GM18507 (cell line): ENCODE data around the gene CDH4.

Experiments used
- DNase-seq: peaks from one replicate; pipeline ENCODE4 v3.0.0; 2011; ENCODE audit warnings: low read depth; ENCODE audit not compliant: insufficient read length; ENCODE audit errors: extremely low spot score
- FAIRE-seq: peaks from 2 replicates; lab custom pipeline; 2011; peaks lifted over from hg19 to GRCh38; lab: Jason Lieb, UNC

The CDH4 gene

DNA sequence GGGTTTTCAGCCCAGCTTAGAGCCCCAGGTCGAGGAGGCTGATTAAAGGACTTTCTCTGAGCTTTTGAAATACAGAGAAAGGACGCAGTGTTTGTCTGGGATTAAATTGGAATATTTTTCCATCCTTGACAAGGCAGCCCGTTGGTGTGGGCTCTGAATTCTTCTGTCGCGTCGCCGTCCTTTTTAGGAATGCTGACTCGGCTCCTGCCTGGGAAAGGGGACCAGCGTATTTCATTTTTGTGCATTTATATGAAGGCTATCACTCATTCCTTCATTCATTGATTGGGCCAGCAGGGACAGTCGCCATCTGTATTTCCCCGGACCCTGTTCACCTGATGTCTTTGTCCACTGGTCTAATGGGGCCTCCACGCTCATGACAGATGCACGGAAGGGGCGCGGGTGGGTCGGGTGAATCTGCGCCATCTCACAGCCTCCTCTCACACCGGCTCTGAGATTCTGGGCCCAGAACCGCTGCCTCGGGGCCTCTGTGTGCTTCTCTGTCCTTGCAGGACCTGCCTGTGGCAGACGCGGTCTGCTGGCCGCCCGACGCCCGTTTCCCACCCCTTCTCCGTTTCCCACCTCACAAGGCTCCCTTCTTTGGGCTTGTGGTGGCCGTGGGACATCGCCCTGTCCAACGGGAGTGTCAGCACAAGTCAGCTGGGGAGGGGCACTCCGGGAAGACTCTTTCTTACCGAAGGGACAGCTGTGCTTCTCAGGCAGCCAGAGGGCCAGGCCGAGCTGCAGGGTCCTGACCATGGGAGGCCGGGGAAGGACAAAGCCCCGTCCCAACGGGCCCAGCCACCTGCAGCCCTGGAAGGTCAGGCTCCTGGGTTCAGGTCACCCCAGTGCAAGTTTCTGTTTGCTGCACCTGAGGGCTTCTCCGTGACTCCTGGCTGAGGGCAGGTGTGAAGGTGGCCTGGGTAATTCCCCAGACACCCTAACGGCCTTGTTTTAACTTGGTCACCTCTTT lies 656.3 kb downstream of the CDH4 start:
- no peak for DNase-seq
- FAIRE-seq, result no peak

DNA sequence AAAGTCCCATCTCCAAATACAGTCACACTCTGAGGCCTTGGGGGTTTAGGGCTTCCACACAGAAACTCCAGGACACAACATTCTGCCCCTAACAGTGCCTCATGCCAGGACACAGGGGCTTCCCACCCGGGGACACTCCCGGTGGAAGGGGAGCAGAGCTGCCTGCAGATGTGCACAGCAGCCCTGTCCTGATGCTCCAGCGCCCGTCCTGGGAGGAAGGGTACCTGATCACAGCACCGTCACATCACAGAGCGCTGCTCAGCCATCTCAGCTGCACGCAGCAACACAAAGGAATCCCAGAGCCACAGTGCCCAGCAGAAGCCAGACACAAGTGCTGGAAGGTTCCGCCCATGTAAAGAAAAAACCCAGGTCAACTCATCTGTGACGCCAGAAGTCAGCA lies 657.0 kb downstream of the CDH4 start:
- FAIRE-seq (no peak), DNase-seq (no peak)

DNA sequence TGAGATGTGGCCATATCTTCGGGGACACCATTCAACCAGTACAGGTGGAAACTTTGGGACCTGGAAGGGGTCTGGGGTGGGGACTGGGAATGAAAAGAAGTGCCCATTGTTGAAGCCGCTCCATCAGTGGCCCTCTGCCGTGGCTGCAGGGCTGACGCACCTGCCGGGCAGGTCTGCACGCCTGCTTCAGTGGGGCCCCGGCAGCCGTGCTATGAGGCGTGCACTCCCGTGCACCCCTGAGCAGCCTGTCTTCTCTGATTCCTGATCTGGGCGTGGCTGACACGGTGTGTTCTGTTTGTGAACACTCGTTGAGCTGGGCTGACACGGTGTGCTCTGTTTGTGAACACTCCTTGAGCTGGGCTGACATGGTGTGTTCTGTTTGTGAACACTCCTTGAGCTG lies 657.8 kb downstream of the CDH4 start:
- FAIRE-seq (no peak), DNase-seq (no peak)

DNA sequence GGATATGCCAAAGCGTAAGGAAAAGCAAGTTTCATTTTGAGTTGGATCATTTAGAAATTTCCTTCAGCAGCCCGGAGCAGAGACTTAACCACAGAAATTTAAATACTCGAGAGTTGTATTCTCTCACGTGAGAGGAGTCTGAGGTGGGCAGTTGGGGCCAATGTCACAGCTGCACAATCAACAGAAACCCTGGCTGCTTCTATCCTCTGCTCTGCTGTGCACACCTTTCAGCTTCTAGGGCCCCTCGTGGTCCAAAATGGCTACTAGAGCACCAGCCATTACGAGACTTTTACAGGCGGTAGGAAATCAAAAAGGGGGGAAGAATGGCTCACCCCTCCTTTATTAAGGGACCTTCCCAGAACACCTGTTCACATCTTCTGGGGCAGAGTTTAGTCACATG lies 659.8 kb downstream of the CDH4 start:
- DNase-seq, result no peak
- no peak for FAIRE-seq

DNA sequence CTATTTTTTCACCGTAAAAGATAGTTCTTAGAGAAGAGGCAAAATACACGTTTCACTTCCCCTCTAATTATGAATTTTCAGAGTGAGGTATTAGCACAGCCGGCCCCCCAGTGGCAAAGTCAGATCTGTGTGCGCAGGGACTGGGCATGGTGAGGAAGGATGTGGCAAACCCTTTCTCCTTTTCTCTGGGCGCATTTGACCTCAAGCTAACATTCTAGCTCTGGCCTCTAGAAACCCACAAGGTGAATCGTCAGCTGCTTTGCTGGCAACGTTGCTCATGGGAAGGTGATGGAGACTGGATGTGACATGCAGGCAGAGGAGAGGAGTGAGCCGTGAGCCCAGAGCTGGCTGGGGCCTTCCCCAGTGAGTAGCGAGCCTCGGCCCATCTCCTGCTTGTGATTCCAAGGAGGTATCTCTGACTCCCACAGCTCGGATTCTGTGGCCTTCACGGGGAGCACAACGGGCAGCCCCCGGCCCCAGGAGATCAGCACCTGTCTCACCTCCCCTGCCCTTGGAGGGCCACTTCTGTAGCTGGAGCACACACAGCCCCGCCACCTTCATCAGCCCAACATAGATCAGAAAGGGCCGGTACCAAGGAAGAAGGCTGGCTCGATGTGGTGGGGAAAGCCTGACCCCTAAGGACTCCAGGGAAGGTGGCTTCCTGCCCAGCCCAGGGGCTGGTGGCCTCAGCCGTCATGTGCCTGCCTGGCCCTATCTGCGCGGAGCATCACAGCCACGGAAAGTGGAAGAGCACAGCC lies 660.8 kb downstream of the CDH4 start:
- DNase-seq (no peak), FAIRE-seq (peak; percentile 15)

DNA sequence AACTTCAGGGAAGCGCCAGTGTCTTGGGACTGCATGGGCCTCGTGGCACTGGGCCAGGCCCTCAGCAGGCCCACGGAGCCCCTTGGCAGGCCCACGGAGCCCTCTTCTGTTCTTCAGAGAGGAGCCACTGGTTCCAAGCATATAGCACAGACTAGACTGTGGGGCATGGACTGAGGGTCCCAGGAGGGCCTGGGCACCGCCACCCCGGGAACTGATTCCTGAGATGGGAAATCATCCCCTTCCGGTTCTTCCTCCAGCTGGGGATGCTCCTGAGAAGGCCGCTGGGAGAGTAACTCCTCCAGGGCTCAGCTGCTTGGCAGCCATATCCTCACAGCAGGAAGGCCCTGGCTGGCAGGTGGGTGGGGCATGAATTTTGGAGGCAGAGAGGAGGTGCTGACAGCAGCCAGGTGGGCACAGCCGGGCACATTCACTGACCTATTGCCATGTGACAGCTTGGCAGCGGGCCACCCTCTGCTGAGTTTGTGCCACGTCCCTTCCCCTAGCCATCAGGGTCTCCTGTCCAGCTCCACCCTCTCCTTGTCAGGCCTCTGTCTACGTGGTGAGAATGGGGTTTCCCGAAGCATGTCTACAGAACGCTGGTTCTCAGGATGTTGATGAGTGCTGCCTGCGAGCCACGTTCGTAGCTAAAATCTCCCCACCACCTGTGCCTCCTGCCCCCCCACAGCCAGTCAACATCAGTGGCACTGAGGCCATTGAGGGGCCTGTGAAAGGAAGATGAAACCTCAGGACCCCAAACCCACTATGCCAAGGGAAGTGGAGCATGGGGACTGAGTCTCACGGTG lies 661.6 kb downstream of the CDH4 start:
- FAIRE-seq (no peak), DNase-seq (no peak)

DNA sequence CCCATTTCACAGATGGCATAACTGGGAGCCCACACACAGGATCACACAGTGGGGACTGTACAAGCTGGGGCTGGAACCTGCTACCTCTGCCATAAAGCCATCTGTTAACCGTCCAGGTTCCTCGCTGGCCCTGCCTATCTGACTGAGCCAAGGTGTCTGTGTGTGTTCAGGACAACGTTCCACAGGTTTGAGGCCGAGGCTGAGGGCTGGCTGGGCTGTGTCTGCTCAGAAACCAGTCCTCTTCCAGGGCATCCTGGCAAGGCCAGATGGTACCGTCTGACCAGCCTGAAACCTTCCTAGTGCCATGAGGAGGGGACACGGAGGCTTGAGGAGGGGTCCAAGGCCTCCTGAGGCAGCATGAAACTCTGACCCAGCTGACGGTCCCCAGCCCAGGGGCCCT lies 663.0 kb downstream of the CDH4 start:
- DNase-seq (no peak), FAIRE-seq (no peak)

DNA sequence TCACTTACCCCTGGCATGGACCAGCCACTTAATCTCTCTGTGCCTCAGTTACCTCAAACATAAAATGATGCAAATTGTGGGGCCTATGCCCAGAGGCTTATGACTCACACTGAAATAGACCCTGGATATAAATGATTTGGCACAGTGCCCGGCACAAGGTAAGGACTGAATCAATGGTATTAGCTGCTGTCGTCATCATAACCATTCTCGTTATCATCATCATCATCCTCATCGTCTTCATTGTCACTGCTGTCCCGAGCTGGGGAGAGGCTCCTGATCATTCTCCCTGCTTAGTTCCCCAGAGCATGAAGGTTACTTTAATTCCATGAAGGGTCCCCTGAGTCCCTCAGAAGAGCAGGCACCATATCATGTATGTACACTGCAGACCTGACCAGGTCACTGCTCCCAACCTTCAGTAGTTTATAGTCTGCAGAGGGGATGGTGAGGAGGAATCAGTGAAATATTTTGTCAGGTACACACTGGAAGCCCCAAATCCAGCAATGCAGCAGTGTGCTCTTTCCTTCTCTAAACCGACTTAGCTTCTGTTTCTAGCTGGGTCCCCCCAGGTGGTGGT lies 664.3 kb downstream of the CDH4 start:
- FAIRE-seq (no peak), DNase-seq (no peak)

DNA sequence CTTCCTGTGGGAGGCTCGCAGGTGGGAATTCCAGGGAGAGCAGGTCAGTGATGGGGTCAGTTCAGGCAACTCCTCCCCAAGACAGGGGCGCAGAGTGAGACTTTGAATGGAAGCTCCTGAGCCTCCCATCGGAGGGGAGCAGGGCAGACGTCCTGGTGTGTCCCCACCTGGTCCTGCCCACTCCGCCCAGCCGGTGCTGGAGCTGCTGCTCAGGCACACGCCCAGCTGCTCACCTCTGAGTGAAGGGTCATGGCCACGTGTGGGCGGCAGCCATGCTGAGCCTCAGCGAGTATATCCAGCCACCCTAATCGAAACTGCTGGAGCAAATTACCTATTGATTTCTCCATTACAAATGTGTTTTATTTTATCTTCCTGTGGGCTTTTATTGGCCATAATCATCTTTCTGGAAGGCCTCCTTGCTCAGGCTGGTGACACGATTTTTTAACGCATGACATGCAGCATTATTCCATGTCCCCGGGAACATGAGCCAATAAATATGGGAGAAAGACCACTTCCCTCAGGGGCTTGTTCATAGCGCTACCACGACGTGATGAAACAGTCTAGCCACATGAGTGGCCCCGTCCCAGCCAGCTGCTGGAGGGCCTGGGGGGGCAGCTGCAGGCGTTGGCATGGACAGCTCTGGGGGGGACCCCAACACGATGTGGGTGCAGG lies 665.5 kb downstream of the CDH4 start:
- no peak for DNase-seq
- no peak for FAIRE-seq

DNA sequence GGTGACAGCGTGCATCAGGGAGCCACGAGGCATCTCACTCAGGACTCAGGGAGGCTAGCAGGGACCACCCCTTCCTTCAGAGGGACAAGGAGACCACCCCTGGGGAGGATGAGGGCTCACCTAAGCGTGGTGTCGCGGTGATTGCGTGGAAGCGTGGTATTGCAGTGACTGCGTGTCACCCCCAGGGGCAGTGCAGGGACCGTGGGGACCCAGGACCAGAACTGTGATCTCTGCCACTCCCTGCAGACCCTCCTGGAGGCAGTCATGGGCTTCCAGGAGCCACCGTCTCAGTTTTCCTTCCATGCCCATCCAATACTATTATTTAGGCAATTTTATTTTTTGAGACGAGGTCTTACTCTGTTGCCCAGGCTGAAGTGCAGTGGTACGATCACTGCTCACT lies 666.5 kb downstream of the CDH4 start:
- no peak for FAIRE-seq

DNA sequence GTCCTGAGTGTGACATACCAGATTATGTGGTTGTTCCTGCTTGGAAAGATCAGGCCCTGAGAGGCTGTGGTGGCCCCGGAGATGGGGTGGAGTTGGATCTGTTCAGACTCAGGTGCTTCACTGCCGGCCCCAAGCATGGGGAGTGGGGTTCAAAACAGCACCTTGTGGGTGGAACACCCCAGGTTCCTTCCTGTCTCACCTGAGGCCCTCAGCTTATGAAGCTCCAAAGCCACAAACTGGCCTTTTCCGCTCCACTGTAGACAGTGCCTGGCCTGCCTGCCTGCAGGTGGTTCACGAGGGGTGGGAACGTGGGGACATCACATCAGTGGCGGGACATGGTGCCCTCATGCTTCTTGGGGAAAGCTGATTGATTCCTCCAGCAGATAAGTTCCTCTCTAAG lies 667.2 kb downstream of the CDH4 start:
- DNase-seq (no peak), FAIRE-seq (no peak)

More for the DNA sequence above, 666.5 kb downstream of the CDH4 start:
- DNase-seq, result no peak

DNA sequence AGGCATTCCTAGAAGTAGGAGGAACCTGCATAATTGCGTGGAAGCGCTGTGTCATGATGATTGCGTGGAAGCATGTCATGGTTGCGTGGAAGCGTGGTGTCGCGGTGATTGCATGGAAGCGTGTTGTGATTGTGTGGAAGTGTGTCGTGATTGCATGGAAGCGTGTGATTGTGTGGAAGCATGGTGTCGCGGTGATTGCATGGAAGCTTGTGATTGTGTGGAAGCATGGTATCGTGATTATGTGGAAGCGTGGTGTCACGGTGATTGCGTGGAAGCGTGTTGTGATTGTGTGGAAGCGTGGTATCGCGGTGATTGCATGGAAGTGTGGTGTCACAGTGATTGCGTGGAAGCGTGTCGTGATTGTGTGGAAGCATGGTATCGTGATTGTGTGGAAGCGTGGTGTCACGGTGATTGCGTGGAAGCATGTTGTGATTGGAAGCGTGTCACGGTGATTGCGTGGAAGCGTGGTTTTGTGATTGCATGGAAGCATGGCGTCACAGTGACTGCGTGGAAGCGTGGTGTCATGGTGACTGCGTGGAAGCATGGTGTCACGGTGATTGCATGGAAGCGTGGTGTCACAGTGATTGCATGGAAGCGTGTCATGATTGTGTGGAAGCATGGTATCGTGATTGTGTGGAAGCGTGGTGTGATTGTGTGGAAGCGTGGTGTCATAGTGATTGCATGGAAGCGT lies 667.8 kb downstream of the CDH4 start:
- no peak for DNase-seq
- FAIRE-seq, result no peak

DNA sequence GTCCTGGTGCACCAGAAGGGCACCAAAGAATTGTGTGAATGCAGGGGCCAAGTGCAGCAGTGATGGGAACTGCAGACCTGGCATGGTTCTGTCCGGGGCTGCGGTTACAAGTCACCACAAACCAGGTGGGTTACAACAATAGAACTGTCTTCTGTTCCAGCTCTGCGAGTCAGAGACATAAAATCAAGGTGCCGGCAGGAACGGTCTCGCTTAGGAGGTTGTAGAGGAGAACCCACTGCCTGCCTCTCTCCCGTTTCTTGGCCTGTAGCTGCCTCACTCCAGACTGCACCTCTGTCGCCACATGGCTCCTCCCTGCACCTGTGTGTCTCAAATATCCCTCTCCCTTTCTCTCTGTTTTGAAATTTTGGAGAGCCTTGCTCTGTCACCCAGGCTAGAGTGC lies 670.4 kb downstream of the CDH4 start:
- FAIRE-seq, result no peak
- DNase-seq, result no peak

DNA sequence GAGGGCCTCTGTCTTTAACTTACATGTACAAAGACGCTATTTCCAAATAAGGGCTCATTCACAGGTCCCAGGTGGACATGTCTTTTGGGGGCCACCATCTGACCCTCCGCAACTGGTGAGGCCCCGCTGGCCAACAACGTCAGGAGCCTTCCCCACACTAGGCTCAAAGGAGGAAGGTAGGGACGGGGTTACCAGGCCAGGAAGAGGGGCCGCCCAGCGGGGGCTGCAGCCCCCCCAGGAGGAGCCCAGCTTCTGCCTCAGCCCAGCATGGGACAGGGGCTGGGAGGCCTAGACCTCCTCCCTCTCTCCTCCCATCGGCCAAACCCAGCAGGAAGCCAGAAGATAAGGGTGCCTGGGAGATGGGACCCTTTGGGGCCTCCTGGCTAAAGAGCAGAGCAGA lies 670.9 kb downstream of the CDH4 start:
- FAIRE-seq (no peak), DNase-seq (no peak)

DNA sequence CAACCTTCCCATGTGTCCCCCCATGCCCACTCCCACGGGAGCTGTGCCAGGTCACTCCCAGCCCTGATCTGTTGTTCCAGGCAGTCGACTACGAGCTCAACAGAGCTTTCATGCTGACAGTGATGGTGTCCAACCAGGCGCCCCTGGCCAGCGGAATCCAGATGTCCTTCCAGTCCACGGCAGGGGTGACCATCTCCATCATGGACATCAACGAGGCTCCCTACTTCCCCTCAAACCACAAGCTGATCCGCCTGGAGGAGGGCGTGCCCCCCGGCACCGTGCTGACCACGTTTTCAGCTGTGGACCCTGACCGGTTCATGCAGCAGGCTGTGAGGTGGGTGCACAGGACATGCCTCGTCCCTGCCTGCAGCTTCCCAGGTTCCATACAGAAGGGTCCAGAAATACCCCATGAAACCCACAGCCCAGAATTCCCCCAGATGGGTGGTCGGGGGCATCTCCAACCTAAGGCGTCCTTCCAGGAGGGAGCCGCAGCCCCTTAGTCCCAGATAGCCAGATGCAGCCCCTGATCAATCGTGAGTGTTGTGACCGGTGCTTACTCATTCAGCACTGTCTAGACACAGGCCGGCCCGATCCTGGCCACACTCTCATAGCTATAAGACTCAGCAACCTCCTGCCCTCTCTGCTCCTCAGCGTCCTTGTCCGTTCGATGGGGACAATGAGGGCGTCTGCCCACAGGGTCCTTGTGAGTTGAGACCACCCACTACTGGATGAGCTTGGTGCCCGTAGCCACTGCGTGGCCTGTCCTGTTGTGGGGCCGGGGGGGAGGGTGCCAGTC lies 671.5 kb downstream of the CDH4 start:
- no peak for FAIRE-seq
- DNase-seq, result no peak

DNA sequence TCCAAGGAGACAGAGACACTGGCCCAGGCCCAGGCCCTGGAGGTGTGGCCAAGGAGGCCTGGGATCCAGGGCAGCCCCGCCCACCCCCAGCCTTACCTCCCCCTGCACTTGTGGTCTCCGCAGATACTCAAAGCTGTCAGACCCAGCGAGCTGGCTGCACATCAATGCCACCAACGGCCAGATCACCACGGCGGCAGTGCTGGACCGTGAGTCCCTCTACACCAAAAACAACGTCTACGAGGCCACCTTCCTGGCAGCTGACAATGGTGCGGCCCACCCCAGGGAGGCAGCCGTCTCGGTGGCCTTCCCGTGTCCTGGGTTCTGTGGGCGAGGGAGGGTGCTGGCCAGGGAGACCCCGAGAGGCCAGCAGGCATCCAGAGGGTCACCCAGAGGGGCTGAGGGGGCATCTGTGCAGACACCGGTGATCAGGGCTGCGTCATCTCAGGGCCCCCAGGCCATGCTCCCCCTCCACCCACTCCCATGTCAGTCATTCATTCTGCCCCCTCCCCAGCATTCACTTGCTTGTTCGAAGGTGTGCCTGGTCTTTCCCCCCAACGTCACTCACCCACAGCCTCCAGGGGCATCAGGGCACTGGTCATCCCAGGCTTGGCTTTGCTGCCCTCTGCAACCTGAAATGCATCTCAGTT lies 672.3 kb downstream of the CDH4 start:
- DNase-seq, result no peak
- FAIRE-seq, result no peak

DNA sequence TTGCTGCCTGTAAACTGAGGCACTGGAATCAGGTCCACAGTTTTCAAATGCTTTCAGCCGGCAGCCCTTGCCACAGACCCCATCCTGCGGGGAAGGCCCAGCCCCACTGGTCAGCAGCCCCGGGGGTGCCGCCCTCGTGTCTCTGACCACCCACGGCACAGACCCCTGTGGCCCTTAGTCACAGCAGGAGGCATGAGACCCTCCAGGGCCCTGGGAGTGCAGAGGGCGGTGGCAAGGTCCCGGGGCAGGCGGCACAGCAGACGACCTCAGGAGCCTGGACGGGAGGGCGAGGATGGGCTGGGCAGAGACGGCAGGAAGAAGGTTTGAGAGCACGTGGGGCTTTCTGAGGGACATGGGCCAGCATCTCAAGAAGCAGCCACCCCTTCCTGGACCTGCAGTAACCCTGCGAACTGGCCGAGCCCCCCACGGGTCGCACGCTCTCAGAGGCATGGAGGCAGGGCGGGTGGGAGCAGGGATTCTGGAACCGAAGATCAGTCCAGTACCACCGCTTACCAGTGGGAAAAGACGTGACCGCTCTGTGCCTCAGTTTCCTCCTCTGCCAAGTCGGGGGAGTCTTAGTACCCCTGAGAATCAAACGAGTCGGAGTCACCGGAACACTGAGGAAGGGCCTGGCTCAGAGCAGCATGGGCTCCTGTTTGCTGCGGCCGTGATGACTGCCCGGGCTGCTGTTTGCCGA lies 672.9 kb downstream of the CDH4 start:
- FAIRE-seq (no peak), DNase-seq (no peak)
